VCaP (cell line): ENCODE data around the gene ACADM.
"Not testable (repeated sequence)": the region's sequence is repeated elsewhere in the genome, so short reads cannot be mapped to it uniquely, and the experiment has no call there.

Experiments used
- H3K27ac ChIP-seq: fragments of 450-650 bp; 2 replicates; pipeline ENCODE4 v1.5.1; 2017
- TF ChIP-seq, protein P1 (sequence below): fragments of 450-650 bp; conservative IDR thresholded peaks from 2 replicates; pipeline ENCODE4 v1.5.1; 2017; ENCODE audit warnings: mild to moderate bottlenecking, moderate library complexity

The ACADM gene

DNA sequence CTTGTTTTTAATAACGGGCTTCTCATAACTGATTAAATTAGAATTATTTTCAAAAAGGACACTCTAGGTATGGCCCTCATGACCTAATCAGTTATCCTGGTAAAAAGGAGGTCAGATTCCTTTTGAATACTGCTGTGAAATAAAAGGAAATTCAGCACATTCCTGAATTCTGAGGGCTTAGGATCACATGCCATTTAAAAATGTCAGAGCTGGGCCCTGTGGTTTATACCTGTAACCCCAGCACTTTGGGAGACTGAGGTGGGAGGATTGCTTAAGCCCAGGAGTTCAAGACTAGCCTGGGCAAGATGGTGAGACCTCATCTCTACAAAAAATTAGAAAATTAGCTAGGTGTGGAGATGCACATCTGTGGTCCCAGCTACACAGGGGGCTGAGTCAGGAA, 43.5 kb downstream of the ACADM start:
- TF ChIP-seq, protein P1, sequence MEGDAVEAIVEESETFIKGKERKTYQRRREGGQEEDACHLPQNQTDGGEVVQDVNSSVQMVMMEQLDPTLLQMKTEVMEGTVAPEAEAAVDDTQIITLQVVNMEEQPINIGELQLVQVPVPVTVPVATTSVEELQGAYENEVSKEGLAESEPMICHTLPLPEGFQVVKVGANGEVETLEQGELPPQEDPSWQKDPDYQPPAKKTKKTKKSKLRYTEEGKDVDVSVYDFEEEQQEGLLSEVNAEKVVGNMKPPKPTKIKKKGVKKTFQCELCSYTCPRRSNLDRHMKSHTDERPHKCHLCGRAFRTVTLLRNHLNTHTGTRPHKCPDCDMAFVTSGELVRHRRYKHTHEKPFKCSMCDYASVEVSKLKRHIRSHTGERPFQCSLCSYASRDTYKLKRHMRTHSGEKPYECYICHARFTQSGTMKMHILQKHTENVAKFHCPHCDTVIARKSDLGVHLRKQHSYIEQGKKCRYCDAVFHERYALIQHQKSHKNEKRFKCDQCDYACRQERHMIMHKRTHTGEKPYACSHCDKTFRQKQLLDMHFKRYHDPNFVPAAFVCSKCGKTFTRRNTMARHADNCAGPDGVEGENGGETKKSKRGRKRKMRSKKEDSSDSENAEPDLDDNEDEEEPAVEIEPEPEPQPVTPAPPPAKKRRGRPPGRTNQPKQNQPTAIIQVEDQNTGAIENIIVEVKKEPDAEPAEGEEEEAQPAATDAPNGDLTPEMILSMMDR, result no peak
- H3K27ac ChIP-seq, result no peak overlapping the region

DNA sequence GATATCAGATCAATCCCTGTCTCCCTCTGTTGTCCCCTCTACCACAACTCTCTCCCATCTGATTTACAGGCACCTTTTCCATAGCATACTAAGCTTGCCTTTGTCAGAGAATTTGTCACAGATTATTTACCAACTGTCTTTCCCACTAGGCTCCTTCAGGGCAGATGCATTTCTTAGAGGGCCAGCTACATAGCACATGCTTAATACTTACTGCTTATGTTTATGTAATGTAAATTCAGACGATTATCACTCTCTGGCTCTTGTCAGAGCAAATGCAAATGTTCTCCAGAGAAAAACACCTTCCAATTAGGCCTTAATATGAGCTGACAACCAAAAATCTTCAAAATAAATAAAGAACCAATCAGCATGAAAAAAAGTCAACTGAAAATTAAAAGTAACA, 46.3 kb downstream of the ACADM start:
- TF ChIP-seq, protein P1, result no peak
- H3K27ac ChIP-seq, result no peak overlapping the region

DNA sequence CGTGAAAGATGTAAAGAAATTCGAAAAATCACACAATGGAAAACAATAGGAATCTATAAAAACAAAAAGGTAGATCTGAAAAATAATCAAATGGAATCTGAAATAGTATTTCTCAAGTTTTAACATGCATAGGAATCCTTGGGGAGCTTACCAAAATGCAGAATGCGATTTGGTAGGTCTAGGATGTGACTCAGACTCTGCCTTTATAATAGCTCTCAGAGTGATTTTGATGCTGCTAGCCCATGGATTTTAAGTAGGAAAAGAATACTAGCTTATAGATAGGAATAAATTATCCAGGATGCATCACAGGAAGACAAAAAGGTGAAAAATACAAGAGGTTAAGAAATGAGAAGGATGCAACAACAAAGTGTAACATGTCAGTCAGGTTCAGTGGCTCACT, 47.5 kb downstream of the ACADM start:
- no peak overlapping the region for H3K27ac ChIP-seq
- TF ChIP-seq, protein P1, result no peak

DNA sequence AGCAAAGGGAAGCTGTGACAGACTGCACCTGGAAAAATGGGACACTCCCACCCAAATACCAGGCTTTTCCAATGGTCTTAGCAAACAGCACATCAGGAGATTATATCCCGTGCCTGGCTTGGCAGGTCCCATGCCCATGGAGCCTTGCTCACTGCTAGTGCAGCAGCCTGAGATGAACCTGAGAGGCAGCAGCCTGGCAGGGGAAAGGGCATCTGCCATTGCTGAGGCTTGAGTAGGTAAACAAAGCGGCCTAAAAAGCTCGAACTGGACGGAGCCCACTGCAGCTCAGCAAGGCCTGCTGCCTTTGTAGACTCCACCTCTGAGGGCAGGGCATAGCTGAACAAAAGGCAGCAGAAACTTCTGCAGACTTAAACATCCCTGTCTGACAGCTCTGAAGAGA, 53.3 kb downstream of the ACADM start:
- H3K27ac ChIP-seq, result not testable (repeated sequence)

DNA sequence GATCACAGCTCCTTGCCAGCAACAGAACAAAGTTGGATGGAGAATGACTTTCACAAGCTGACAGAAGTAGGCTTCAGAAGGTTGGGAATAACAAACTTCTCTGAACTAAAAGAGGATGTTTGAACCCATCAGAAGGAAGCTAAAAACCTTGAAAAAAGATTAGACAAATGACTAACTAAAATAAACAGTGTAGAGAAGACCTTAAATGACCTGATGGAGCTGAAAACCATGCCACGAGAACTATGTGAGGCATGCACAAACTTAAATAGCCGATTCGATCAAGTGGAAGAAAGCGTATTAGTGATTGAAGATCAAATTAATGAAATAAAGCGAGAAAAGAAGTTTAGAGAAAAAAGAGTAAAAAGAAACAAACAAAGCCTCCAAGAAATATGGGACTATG, 54.2 kb downstream of the ACADM start:
- not testable (repeated sequence) for H3K27ac ChIP-seq

DNA sequence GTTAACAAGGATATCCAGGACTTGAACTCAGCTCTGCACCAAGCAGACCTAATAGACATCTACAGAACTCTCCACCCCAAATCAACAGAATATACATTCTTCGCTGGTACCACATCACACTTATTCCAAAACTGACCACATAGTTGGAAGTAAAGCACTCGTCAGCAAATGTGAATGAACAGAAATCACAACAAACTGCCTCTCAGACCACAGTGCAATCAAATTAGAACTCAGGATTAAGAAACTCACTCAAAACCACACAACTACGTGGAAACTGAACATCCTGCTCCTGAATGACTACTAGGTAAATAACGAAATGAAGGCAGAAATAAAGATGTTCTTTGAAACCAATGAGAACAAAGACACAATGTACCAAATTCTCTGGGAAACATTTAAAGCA, 55.7 kb downstream of the ACADM start:
- H3K27ac ChIP-seq, result not testable (repeated sequence)

DNA sequence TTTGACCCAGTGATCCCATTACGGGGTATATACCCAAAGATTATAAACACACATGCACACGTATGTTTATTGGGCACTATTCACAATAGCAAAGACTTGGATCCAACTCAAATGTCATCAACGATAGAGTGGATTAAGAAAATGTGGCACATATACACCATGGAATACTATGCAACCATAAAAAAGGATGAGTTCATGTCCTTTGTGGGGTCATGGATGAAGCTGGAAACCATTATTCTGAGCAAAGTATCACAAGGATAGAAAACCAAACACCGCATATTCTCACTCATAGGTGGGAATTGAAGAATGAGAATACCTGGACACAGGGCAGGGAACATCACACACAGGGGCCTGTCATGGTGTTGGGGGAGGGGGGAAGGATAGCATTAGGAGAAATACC, 59.4 kb downstream of the ACADM start:
- not testable (repeated sequence) for H3K27ac ChIP-seq

DNA sequence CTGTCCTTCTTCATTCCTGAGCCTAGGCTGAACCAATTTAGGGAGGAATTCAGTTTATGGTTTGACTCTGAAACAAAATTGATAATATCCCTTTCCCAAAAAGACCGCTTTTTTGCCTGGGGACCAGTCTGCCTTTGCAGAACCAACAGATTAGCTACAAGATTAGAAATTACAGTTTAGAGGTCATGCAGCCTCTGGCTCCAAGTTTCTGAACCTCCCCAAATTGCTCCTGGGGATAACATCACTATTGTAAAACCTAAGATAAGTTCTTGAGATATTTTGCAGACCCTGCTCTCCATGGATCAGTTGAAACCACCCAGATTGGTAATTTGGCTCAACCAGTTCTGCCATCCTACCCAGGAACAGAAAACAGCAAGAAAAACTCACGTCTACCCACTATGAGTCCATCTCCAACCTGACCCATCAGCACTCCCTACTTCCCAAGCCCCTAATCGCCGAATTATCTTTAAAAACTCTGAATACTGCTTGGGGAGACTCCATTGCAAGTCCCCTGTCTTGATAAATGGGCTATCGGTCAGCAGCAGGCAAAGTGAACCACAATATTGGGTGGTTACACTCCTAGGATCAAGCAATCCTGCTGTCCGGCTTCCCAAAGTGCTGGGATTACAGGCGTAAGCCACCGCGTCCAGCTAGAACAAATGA, 60.9 kb downstream of the ACADM start:
- H3K27ac ChIP-seq, result peak overlapping the region; percentile 85
- TF ChIP-seq, protein P1, result no peak

DNA sequence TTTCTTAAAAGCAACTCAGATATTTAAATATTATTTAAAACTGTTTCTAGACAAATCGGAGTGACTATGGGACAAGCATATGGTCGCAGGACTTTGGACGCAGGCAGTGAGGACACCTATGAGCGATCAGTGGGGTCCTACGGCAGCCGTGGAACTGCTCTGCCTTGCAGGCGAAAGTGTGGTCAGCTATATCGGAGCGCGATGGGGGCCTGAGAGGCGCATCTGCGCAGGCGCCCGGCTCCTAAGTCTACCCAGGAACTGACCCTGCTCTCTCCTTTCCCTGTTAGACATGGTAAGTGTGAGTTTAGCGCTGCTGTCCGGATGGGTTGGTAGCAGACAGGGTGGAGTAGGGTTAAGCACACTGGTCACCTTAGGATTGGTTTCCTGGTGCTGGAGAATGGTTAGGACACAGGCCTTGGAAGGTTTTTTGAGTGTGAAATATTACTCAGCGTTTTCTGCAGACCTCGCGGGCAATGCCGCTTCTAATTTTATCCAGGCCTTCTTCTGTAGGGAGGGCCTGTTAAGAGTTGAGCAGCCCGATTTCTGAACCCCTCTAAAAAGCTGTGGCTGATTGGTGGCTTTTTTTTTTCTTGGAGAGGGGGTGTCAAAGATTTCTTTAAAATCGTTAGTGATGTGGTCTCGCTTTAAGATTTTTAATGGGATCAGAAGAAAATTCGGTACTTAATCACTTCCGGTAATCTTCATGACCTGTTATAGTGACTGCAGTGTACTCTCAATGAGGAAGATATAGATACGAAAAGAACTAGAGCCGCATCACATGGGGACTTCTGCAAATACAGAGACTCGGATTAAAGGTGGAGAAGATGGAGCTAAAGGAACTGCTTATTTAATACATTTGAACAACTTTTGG, 61.7 kb downstream of the ACADM start, which contains the start of gene RABGGTB:
TSS of gene RABGGTB (plus strand) at position 274 of the 871 bp plus-strand sequence. CDS start at position 290, 16 bp downstream.
- TF ChIP-seq, protein P1, result no peak
- peak within 1 kb of the TSS; percentile 85 for H3K27ac ChIP-seq
